Parathyroid adenoma (tissue), 2 donors: Measurements from ENCODE around the gene GABRG3.

Experiments used
- H2AFZ ChIP-seq: fragments of 300-600 bp; sonication (generic); one replicate; pipeline ENCODE4 v1.7.0; 2017; ENCODE audit warnings: antibody characterized with exemption, mild to moderate bottlenecking
- H3K27ac ChIP-seq: fragments of 300-600 bp; sonication (generic); one replicate; pipeline ENCODE4 v1.7.0; 2017
- H3K27me3 ChIP-seq: fragments of 300-600 bp; sonication (generic); one replicate; pipeline ENCODE4 v1.7.0; 2017; ENCODE audit warnings: low read length; ENCODE audit not compliant: control insufficient read depth, insufficient read depth
- H3K36me3 ChIP-seq: fragments of 300-600 bp; sonication (generic); one replicate; pipeline ENCODE4 v1.7.0; 2017; ENCODE audit warnings: low read length; ENCODE audit not compliant: control insufficient read depth, insufficient read depth
- H3K4me1 ChIP-seq: fragments of 300-600 bp; sonication (generic); one replicate; pipeline ENCODE4 v1.7.0; 2017; ENCODE audit warnings: control low read depth
- H3K4me2 ChIP-seq: fragments of 300-600 bp; sonication (generic); one replicate; pipeline ENCODE4 v1.7.0; 2017; ENCODE audit warnings: low read length
- H3K4me3 ChIP-seq: fragments of 300-600 bp; sonication (generic); one replicate; pipeline ENCODE4 v1.7.0; 2017; ENCODE audit warnings: low read depth, low read length
- H3K79me2 ChIP-seq: fragments of 300-600 bp; sonication (generic); one replicate; pipeline ENCODE4 v1.7.0; 2017; ENCODE audit warnings: control low read depth
- H3K9ac ChIP-seq: fragments of 300-600 bp; sonication (generic); one replicate; pipeline ENCODE4 v1.7.0; 2017; ENCODE audit warnings: mild to moderate bottlenecking
- H3K9me3 ChIP-seq: fragments of 300-600 bp; sonication (generic); one replicate; pipeline ENCODE4 v1.7.0; 2017; ENCODE audit warnings: low read length; ENCODE audit not compliant: control insufficient read depth
- TF ChIP-seq, protein P1 (sequence below): fragments of 300-600 bp; sonication (generic); IDR thresholded peaks from one replicate; pipeline ENCODE4 v1.7.0; 2017; ENCODE audit warnings: antibody characterized with exemption, mild to moderate bottlenecking
- donor health status: primary hyperparathyroidism.

The GABRG3 gene

DNA sequence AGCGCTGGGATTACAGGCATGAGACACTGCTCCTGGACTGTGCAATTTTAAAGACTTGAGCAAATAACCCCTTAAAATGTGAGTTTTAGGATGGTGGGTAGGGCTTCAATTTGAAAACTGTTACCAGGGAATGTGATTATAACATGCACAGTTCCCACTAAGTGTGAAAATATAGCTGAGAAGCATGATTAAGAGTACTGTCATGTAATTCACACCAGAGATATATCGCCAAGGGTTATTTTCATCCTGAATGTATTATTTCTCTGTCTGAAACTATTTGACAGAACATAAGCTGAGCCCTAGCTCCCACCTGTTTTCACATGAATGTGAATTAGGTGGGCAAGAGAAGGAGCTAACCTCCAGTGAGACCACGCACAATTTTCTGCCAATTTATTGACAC is 457.2 kb downstream of the GABRG3 start:
- Histone ChIP-seq H3K27me3 (no peaks in the 10 kb centered on the region), H3K4me3 (no peak overlapping the region), H3K36me3 (no peaks in the 10 kb centered on the region), H3K79me2 (no peaks in the 10 kb centered on the region), H3K9me3 (no peaks in the 10 kb centered on the region), H3K4me1 (no peaks in the 10 kb centered on the region), H3K4me2 (no peak overlapping the region), H3K27ac (no peak overlapping the region), H2AFZ (no peak overlapping the region), H3K9ac (no peak overlapping the region)
- TF ChIP-seq, protein P1, sequence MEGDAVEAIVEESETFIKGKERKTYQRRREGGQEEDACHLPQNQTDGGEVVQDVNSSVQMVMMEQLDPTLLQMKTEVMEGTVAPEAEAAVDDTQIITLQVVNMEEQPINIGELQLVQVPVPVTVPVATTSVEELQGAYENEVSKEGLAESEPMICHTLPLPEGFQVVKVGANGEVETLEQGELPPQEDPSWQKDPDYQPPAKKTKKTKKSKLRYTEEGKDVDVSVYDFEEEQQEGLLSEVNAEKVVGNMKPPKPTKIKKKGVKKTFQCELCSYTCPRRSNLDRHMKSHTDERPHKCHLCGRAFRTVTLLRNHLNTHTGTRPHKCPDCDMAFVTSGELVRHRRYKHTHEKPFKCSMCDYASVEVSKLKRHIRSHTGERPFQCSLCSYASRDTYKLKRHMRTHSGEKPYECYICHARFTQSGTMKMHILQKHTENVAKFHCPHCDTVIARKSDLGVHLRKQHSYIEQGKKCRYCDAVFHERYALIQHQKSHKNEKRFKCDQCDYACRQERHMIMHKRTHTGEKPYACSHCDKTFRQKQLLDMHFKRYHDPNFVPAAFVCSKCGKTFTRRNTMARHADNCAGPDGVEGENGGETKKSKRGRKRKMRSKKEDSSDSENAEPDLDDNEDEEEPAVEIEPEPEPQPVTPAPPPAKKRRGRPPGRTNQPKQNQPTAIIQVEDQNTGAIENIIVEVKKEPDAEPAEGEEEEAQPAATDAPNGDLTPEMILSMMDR = no peak

DNA sequence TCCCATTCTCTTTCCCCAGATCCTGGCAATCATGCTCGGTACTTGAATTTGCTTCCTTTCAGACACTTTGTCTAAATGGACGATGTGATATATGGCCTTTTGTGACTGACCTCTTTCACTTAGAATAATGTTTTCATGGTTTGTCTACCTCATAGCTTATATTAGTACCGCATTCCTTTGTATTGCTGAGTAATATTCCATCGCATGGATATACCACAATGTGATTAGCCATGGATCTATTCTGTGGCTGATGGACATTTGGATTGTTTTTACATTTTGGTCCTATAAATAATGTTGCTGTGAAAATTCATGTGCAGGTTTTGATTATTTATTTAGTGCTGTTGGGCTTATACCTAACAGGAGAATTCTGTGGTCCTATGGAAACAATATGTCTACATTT is 458.6 kb downstream of the GABRG3 start:
- Histone ChIP-seq H3K9ac (no peak overlapping the region), H2AFZ (no peak overlapping the region), H3K4me2 (no peak overlapping the region), H3K4me3 (no peak overlapping the region), H3K79me2 (no peaks in the 10 kb centered on the region), H3K27ac (no peak overlapping the region), H3K4me1 (no peaks in the 10 kb centered on the region), H3K9me3 (no peaks in the 10 kb centered on the region), H3K36me3 (no peaks in the 10 kb centered on the region), H3K27me3 (no peaks in the 10 kb centered on the region)
- TF ChIP-seq, protein P1 = no peak

DNA sequence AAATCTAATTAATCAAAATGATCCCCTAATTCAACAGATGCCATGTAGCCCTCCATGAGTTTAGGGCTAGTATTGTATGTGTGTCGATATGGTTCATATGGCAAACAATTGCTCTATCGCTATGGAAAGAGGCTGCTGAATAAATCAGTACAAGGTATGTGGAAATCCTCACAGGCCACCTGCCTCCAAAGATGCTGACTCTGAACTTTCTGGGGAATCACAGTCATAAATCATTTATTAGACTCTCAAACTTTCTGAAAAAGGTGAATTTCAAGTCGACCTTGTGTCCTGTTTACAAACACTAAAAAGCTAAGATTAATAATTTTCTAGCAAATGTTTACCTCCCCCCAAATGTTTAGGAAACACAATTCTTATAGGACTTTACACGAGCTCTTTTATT is 462.6 kb downstream of the GABRG3 start:
- H3K27ac ChIP-seq = no peak overlapping the region
- H2AFZ ChIP-seq = no peak overlapping the region
- no peaks in the 10 kb centered on the region for H3K27me3 ChIP-seq
- H3K36me3 ChIP-seq = no peaks in the 10 kb centered on the region
- H3K4me3 ChIP-seq = no peak overlapping the region
- TF ChIP-seq, protein P1 = no peak
- no peaks in the 10 kb centered on the region for H3K9me3 ChIP-seq
- no peak overlapping the region for H3K4me2 ChIP-seq
- no peak overlapping the region for H3K9ac ChIP-seq
- H3K4me1 ChIP-seq = no peaks in the 10 kb centered on the region
- no peaks in the 10 kb centered on the region for H3K79me2 ChIP-seq

DNA sequence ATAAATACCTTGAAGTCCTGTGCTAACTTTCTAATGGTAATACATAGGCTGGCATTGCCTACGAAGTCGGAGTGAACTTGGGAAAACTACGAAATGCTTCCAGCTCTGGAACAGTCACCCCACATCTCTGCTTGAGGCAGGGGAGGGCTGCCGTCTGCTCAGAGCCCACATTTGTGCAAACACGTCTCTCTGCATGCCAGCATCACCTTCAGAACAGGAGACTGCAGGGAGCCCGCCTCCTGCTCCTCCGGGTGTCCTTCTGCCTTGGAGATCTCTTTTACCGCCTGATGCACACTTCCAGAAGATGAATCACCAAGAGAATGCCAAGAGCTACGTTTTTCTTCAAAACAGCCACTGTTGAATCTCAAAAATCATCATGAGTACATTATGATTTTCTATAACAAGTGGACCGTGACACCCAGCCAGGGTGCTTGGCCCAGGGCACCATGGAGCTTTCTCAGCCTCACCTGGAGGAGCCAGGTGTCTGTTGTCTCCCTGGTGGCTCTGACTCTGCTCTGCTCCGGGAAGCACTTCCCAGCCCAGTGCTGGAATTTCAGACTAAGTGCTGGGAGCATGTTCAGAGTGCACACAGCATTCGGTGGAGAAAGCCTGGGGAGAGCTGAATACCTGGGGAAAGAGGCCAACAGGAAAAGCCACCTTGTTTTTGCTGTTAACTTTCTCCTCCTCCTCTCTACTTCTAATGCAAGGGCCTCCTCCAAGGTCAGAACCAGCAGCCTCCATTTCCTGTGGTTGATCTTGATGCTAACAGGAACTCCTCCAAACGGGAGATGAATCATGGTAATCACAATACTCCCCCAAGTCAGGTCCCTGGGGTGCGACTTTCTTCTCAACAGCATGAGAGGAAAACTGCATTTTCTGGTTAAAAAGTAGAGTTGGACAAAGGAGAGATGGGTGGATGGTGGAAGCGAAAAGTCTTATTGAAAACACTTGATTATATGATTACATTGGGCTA is 467.7 kb downstream of the GABRG3 start:
- Histone ChIP-seq H3K4me3 (no peak overlapping the region), H3K36me3 (no peaks in the 10 kb centered on the region), H3K79me2 (no peaks in the 10 kb centered on the region), H2AFZ (no peak overlapping the region), H3K4me1 (no peaks in the 10 kb centered on the region), H3K9ac (no peak overlapping the region), H3K27ac (no peak overlapping the region), H3K9me3 (no peaks in the 10 kb centered on the region), H3K4me2 (no peak overlapping the region), H3K27me3 (no peaks in the 10 kb centered on the region)
- TF ChIP-seq, protein P1 = no peak

DNA sequence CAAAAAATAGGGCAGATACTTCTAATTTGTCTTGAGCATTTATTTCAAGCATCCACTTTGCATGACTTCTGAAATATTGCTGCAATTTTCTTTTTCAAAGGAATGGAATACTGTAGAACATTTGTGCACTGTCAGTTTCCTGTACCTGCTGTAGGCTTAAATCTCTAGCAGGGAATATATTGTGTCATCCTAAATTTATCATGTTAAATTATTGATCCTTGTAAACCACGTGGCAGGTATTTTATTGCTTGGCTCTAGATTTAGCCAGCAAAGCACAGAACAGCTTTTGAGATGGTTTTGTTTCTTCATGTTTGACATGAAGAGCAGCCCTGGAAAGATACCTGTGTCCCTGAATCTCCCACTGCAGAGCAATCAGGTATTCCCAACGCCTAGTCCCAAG is 470.1 kb downstream of the GABRG3 start:
- H3K9ac ChIP-seq = no peak overlapping the region
- no peaks in the 10 kb centered on the region for H3K27me3 ChIP-seq
- no peaks in the 10 kb centered on the region for H3K79me2 ChIP-seq
- H3K4me3 ChIP-seq = no peak overlapping the region
- H3K27ac ChIP-seq = no peak overlapping the region
- H2AFZ ChIP-seq = no peak overlapping the region
- TF ChIP-seq, protein P1 = no peak
- H3K9me3 ChIP-seq = no peaks in the 10 kb centered on the region
- no peak overlapping the region for H3K4me2 ChIP-seq
- H3K4me1 ChIP-seq = no peaks in the 10 kb centered on the region
- no peaks in the 10 kb centered on the region for H3K36me3 ChIP-seq
